ENCODE data around the gene GOSR1. TPM values are rescaled to one million over a fixed set of nuclear protein-coding genes. Genes with fewer than 3 reads are reported as not detected.

Gene GOSR1
- total RNA-seq, 1 donor from 2014 or later: 47.5 TPM

DNA sequence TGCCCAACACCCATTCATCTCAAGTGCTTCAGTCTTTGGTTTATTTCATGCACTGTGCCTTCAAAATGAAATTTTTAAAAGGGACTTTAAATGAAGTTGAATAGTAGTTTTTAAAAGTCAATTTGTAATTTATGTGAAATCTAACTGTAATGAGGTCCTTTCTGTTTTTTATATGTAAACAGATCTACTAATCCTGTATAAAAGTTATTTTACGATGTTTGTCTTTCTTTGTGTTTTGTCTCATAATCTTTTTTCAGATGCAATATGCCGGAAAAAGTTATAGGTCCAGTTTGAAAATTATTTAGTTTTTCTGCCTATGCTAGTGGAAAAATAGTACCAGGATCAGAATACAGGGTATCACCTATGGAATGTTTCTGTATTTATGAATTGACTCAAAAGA, 8.7 kb upstream of the GOSR1 start:
- no peaks in the 10 kb centered on the region for H3K27me3 Mint-ChIP-seq (ENCODE audit: low read depth)
- H3K36me3 Mint-ChIP-seq (ENCODE audit: low read depth): peaks cover 3% of the 10 kb centered on the region
- no peak for TF ChIP-seq CTCF (IDR thresholded peaks at IDR 0.05)
- H3K27ac Mint-ChIP-seq (ENCODE audit: unreplicated experiment): no peak overlapping the region
- no peak overlapping the region for H3K4me3 Mint-ChIP-seq (ENCODE audit: unreplicated experiment)
- H3K4me1 Mint-ChIP-seq (ENCODE audit: low read depth): peaks cover under 1% of the 10 kb centered on the region
- DNase-seq (ENCODE audit: low spot score): no peak
- H3K9me3 Mint-ChIP-seq (ENCODE audit: low read depth): no peaks in the 10 kb centered on the region

- Mint-ChIP-seq H3K4me3 (ENCODE audit: unreplicated experiment) (no peak overlapping the region), H3K36me3 (ENCODE audit: low read depth) (no peaks in the 10 kb centered on the region), H3K4me1 (ENCODE audit: low read depth) (peaks cover 9% of the 10 kb centered on the region), H3K27ac (ENCODE audit: unreplicated experiment) (no peak overlapping the region), H3K9me3 (ENCODE audit: low read depth) (no peaks in the 10 kb centered on the region), H3K27me3 (ENCODE audit: low read depth) (no peaks in the 10 kb centered on the region)
- TF ChIP-seq CTCF (IDR thresholded peaks at IDR 0.05): no peak
- DNase-seq (ENCODE audit: low spot score): no peak
Observed at GRCh38 chr17:30472238-30472890, 4.8 kb upstream of the GOSR1 start.

DNA sequence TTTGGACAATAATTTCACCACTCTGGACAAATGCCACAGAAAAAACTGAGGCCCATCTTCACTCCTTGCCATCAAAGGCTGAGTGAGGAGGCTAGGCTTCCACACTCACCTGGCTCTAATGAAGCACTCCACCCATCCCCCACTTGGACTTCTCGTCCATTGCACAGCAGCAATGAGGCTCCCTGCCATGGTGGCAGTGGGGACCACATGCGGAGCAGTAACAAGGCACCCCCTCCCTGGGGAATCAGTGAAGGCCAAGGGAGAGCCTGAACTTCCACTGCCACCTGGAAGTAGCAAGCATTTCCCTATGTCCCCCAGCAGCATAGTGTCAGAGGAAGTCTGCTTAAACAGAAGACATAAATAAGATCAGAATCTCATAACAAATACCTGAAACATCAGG, 2.0 kb upstream of the GOSR1 start:
- no peaks in the 10 kb centered on the region for H3K27me3 Mint-ChIP-seq (ENCODE audit: low read depth)
- H3K4me3 Mint-ChIP-seq (ENCODE audit: unreplicated experiment): no peak overlapping the region
- peaks cover 1% of the 10 kb centered on the region for H3K36me3 Mint-ChIP-seq (ENCODE audit: low read depth)
- TF ChIP-seq CTCF (IDR thresholded peaks at IDR 0.05): no peak
- no peak for DNase-seq (ENCODE audit: low spot score)
- H3K9me3 Mint-ChIP-seq (ENCODE audit: low read depth): no peaks in the 10 kb centered on the region
- H3K4me1 Mint-ChIP-seq (ENCODE audit: low read depth): peaks cover 26% of the 10 kb centered on the region
- H3K27ac Mint-ChIP-seq (ENCODE audit: unreplicated experiment): peak overlapping the region; percentile 53

DNA sequence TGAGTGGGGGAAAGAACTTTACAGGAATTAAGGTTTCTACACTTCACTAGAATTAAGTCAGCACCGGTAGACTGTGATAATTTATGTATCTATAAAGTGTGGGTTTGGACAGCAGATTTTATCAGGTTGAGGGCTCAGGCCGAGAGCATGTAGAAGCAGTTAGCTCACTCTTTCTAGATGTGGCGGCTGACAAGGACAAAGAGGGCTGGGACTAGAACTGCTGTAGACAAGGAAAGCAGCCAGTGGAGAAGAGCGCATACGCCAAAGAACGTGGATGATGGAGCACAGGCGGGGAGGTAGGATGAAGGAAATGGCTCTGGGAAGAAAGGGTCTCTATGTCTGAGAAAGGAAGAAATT, 504 bp upstream of the GOSR1 start:
- Mint-ChIP-seq H3K36me3 (ENCODE audit: low read depth) (peaks cover 5% of the 10 kb centered on the region), H3K4me3 (ENCODE audit: unreplicated experiment) (peak overlapping the region; percentile 98), H3K27me3 (ENCODE audit: low read depth) (no peaks in the 10 kb centered on the region), H3K9me3 (ENCODE audit: low read depth) (no peaks in the 10 kb centered on the region), H3K4me1 (ENCODE audit: low read depth) (peaks cover 26% of the 10 kb centered on the region), H3K27ac (ENCODE audit: unreplicated experiment) (peak overlapping the region; percentile 99)
- TF ChIP-seq CTCF (IDR thresholded peaks at IDR 0.05): no peak
- no peak for DNase-seq (ENCODE audit: low spot score)

- no peaks in the 10 kb centered on the region for H3K27me3 Mint-ChIP-seq (ENCODE audit: low read depth)
- H3K36me3 Mint-ChIP-seq (ENCODE audit: low read depth): peaks cover 6% of the 10 kb centered on the region
- H3K27ac Mint-ChIP-seq (ENCODE audit: unreplicated experiment): peak overlapping the region; percentile 99
- H3K9me3 Mint-ChIP-seq (ENCODE audit: low read depth): no peaks in the 10 kb centered on the region
- H3K4me1 Mint-ChIP-seq (ENCODE audit: low read depth): peaks cover 26% of the 10 kb centered on the region
- no peak for TF ChIP-seq CTCF (IDR thresholded peaks at IDR 0.05)
- peak overlapping the region; percentile 98 for H3K4me3 Mint-ChIP-seq (ENCODE audit: unreplicated experiment)
- no peak for DNase-seq (ENCODE audit: low spot score)
Observed at GRCh38 chr17:30477774-30478115, 537 bp downstream of the GOSR1 start.

Measured in chondrocyte (in vitro differentiated cells).